IMR-90 (cell line): ENCODE measurements around the gene EMP1. TPM values are rescaled to one million over a fixed set of nuclear protein-coding genes. Genes with fewer than 3 reads are reported as not detected.

Source experiments
- ATAC-seq: fragments of 200-7000 bp; cut with Tn5 transposase; 2 replicates; pipeline ENCODE4 v1.9.1; 2020; ENCODE audit warnings: low read depth, mild to moderate bottlenecking, moderate library complexity
- BruUV-seq: library from RNA; stranded (reverse); fragments of 400-500 nt; replicated peaks from 2 replicates; lab custom pipeline; 2021; lab: Mats Ljungman, UMichigan
- CTCF ChIA-PET: fragments of 300-600 bp; formaldehyde crosslinking; extraction: SDS; loops from one replicate; lab custom pipeline; 2021; ENCODE audit warnings: antibody characterized with exemption; lab: Yijun Ruan, JAX
- POLR2A ChIA-PET: fragments of 300-600 bp; sonication (Branson Sonifier 250); formaldehyde crosslinking; loops from one replicate; lab custom pipeline; 2022; ENCODE audit warnings: antibody characterized with exemption; ENCODE audit not compliant: unreplicated experiment; lab: Charles Lee
- DNase-seq: peaks from one replicate; pipeline ENCODE4 v3.0.0; 2013
- H2AFZ ChIP-seq: replicated peaks from 2 replicates; pipeline ENCODE3; 2013; ENCODE audit warnings: low read length, mild to moderate bottlenecking; ENCODE audit not compliant: poor library complexity
- H2AK5ac ChIP-seq: 2 replicates; pipeline ENCODE4 v1.6.1; 2013; ENCODE audit warnings: low read depth, low read length, inconsistent platforms
- H2AK9ac ChIP-seq: replicated peaks from 2 replicates; pipeline ENCODE3; 2013; ENCODE audit warnings: mild to moderate bottlenecking, low read depth, low read length, moderate library complexity; ENCODE audit not compliant: poor library complexity
- H2BK120ac ChIP-seq: 2 replicates; pipeline ENCODE4 v1.6.1; 2013; ENCODE audit warnings: low read depth, low read length, inconsistent platforms
- H2BK15ac ChIP-seq: 3 replicates; pipeline ENCODE4 v1.6.1; 2013; ENCODE audit warnings: low read depth, low read length, inconsistent platforms
- H2BK20ac ChIP-seq: 2 replicates; pipeline ENCODE4 v1.6.1; 2013; ENCODE audit warnings: low read depth, mild to moderate bottlenecking, inconsistent platforms, low read length, moderate library complexity
- H2BK5ac ChIP-seq: 2 replicates; pipeline ENCODE4 v1.6.1; 2013; ENCODE audit warnings: mild to moderate bottlenecking, low read depth, low read length, inconsistent platforms; ENCODE audit not compliant: poor library complexity, severe bottlenecking
- H3K14ac ChIP-seq: replicated peaks from 2 replicates; pipeline ENCODE4 v1.6.1; 2013; ENCODE audit warnings: low read depth, low read length, inconsistent platforms
- H3K18ac ChIP-seq: 2 replicates; pipeline ENCODE4 v1.6.1; 2013; ENCODE audit warnings: low read depth, low read length, control low read depth
- H3K23ac ChIP-seq: 2 replicates; pipeline ENCODE4 v1.6.1; 2013; ENCODE audit warnings: low read depth, low read length, inconsistent platforms
- H3K27ac ChIP-seq: 2 replicates; pipeline ENCODE4 v1.5.1; 2013; ENCODE audit warnings: mild to moderate bottlenecking, control low read depth, low read length; ENCODE audit not compliant: insufficient read depth
- H3K27me3 ChIP-seq: 2 replicates; pipeline ENCODE4 v1.6.1; 2013; ENCODE audit warnings: low read length; ENCODE audit not compliant: control insufficient read depth, insufficient read depth
- H3K36me3 ChIP-seq: 2 replicates; pipeline ENCODE4 v1.6.1; 2013; ENCODE audit warnings: low read length, mixed read lengths; ENCODE audit not compliant: control insufficient read depth, insufficient read depth
- H3K4ac ChIP-seq: 2 replicates; pipeline ENCODE4 v1.6.1; 2013; ENCODE audit warnings: low read depth, low read length, inconsistent platforms
- H3K4me1 ChIP-seq: 2 replicates; pipeline ENCODE4 v1.6.1; 2013; ENCODE audit warnings: low read length, mixed read lengths; ENCODE audit not compliant: control insufficient read depth, insufficient read depth
- H3K4me2 ChIP-seq: 2 replicates; pipeline ENCODE4 v1.6.1; 2013; ENCODE audit warnings: low read depth, mild to moderate bottlenecking, control low read depth, low read length, moderate library complexity
- H3K4me3 ChIP-seq: 2 replicates; pipeline ENCODE4 v1.5.1; 2013; ENCODE audit warnings: low read depth, mild to moderate bottlenecking, control low read depth, low read length, moderate library complexity; ENCODE audit not compliant: insufficient read depth
- H3K56ac ChIP-seq: 2 replicates; pipeline ENCODE4 v1.6.1; 2013; ENCODE audit warnings: low read length, inconsistent platforms; ENCODE audit not compliant: insufficient read depth; ENCODE audit errors: extremely low read depth
- H3K79me1 ChIP-seq, 2 experiments: 2 replicates each; pipeline ENCODE4 v1.6.1; 2013; ENCODE audit warnings: low read length in 2 of 2, inconsistent platforms in 1 of 2, low read depth in 1 of 2
- H3K9ac ChIP-seq: 2 replicates; pipeline ENCODE4 v1.6.1; 2013; ENCODE audit warnings: low read depth, low read length, control low read depth
- H3K9me1 ChIP-seq: 2 replicates; pipeline ENCODE4 v1.6.1; 2013; ENCODE audit warnings: low read length, inconsistent platforms; ENCODE audit not compliant: insufficient read depth
- H3K9me3 ChIP-seq: 2 replicates; pipeline ENCODE4 v1.6.1; 2013; ENCODE audit warnings: low read length; ENCODE audit not compliant: control insufficient read depth, insufficient read depth
- H4K20me1 ChIP-seq: 2 replicates; pipeline ENCODE4 v1.6.1; 2013; ENCODE audit warnings: low read length, inconsistent platforms; ENCODE audit not compliant: insufficient read depth
- H4K5ac ChIP-seq: 2 replicates; pipeline ENCODE4 v1.6.1; 2013; ENCODE audit warnings: mild to moderate bottlenecking, low read depth, low read length, control low read depth
- H4K8ac ChIP-seq, 2 experiments: 2 replicates each; pipeline ENCODE4 v1.6.1; 2013; ENCODE audit warnings: low read depth in 2 of 2, low read length in 2 of 2, control low read depth in 1 of 2, inconsistent platforms in 1 of 2
- H4K91ac ChIP-seq: 2 replicates; pipeline ENCODE4 v1.6.1; 2013; ENCODE audit warnings: low read depth, low read length, inconsistent platforms; ENCODE audit not compliant: insufficient read depth
- BHLHE40 ChIP-seq: fragments of 150-350 bp; IDR thresholded peaks from 2 replicates; pipeline ENCODE4 v1.6.1; 2016; ENCODE audit warnings: mild to moderate bottlenecking, low read depth, low read length
- MAZ ChIP-seq: IDR thresholded peaks from 2 replicates; pipeline ENCODE4 v1.6.1; 2012; ENCODE audit warnings: low read depth, mild to moderate bottlenecking, low read length, improper control_type of control experiment, moderate library complexity, borderline replicate concordance
- POLR2A ChIP-seq: IDR thresholded peaks from 2 replicates; pipeline ENCODE4 v1.6.1; 2012; ENCODE audit warnings: mild to moderate bottlenecking, low read depth, low read length
- RFX5 ChIP-seq: IDR thresholded peaks from 2 replicates; pipeline ENCODE4 v1.8.0; 2012; ENCODE audit warnings: low read depth, mild to moderate bottlenecking, low read length, moderate library complexity
- WGBS, 2 experiments: methylation state at CpG; one replicate each; pipeline versions ENCODE4 v1.1.5 to v1.1.7; 2013; ENCODE audit warnings: missing lambda C conversion rate in 2 of 2; ENCODE audit not compliant: insufficient read length in 1 of 2; ENCODE audit errors: extremely low coverage in 2 of 2; 5-methylcytosine and 5-hydroxymethylcytosine counted together
- dilution Hi-C: fragments of 300-500 bp; cut with HindIII; formaldehyde crosslinking; loops from one replicate; pipeline ENCODE4 v1.14.3; 2018; ENCODE audit warnings: low sequenced_read_pairs; ENCODE audit not compliant: unreplicated experiment
- in situ Hi-C: fragments of 300-500 bp; cut with MboI; formaldehyde crosslinking; loops from 3 replicates; pipeline ENCODE4 v1.14.3; 2019; ENCODE audit warnings: low sequenced_read_pairs, inconsistent platforms, mixed read lengths
- intact Hi-C: fragments of 100-400 bp; cut with micrococcal nuclease; formaldehyde crosslinking; loops from 2 replicates; pipeline ENCODE4 v1.10.0; 2022
- polyA plus RNA-seq, 3 experiments: library from polyadenylated mRNA; depleted of rRNA; stranded (reverse); fragments of >200 nt; gene quantifications; 2 replicates each; pipeline ENCODE4 v1.2.3, GENCODE V29; 2012; ENCODE audit warnings: low replicate concordance in 1 of 3
- total RNA-seq: library from RNA; depleted of rRNA; stranded (reverse); fragments of >200 nt; gene quantifications from 2 replicates; pipeline ENCODE4 v1.2.3, GENCODE V29; 2012
- TF ChIP-seq, protein P1 (sequence below): fragments of 150-350 bp; IDR thresholded peaks from 2 replicates; pipeline ENCODE4 v1.6.1; 2017; ENCODE audit warnings: mild to moderate bottlenecking, antibody characterized with exemption, low read length, low read depth

Gene EMP1
- total and polyA plus RNA-seq, 2 of the 4 experiments (the other 2 are of a cell fraction), result 137 to 201 TPM

- TF ChIP-seq, protein P1, sequence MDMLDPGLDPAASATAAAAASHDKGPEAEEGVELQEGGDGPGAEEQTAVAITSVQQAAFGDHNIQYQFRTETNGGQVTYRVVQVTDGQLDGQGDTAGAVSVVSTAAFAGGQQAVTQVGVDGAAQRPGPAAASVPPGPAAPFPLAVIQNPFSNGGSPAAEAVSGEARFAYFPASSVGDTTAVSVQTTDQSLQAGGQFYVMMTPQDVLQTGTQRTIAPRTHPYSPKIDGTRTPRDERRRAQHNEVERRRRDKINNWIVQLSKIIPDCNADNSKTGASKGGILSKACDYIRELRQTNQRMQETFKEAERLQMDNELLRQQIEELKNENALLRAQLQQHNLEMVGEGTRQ, result no peak
- no peak for TF ChIP-seq POLR2A
- no peak for TF ChIP-seq RFX5
- TF ChIP-seq MAZ, result no peak
- no peak for TF ChIP-seq BHLHE40
Measured at GRCh38 chr12:13183620-13184019, 12.9 kb upstream of the EMP1 start (continued).

- WGBS, 2 experiments, result 100% methylated on average over 2 of the region's 4 CpGs; no CpG with 5 or more reads in 1 of the 2 experiments
- in situ Hi-C loops, result no loop called here
- H3K4me3 ChIP-seq, result no peak overlapping the region
Measured at GRCh38 chr12:13186302-13186701, 10.2 kb upstream of the EMP1 start.

More at GRCh38 chr12:13186302-13186701, 10.2 kb upstream of the EMP1 start:
- no peak for DNase-seq
- H2AK5ac ChIP-seq, result peak overlapping the region; percentile 81
- H4K8ac ChIP-seq, result 0 out of 4 replicates have a peak overlapping the region, but pooled peaks of 1 of the 2 experiments have one; percentile 20
- no peak overlapping the region for H3K56ac ChIP-seq
- 0 out of 2 replicates have a peak overlapping the region, but pooled peaks have one; percentile 26 for H3K23ac ChIP-seq
- H2BK15ac ChIP-seq, result peak overlapping the region; percentile 86; the same call in 2 of the 3 replicates
- no peaks in the 10 kb centered on the region for H4K20me1 ChIP-seq
- H4K91ac ChIP-seq, result peak overlapping the region; percentile 24; the same call in 1 of the 2 replicates
- H2BK5ac ChIP-seq, result peak overlapping the region; percentile 21
- H3K9me3 ChIP-seq, result no peaks in the 10 kb centered on the region
- intact Hi-C loops, result no loop called here
- H2AK9ac ChIP-seq, result peak overlapping the region; percentile 53
- no peaks in the 10 kb centered on the region for H3K27me3 ChIP-seq
- BruUV-seq, result no TSS peak
- no peak overlapping the region for H3K9ac ChIP-seq
- dilution Hi-C loops, result no loop called here
- CTCF ChIA-PET, result interaction anchor here (0.6 kb wide), 1 partner anchor 178 kb away, joined by 5 read pairs; no protein-coding TSS in a partner anchor
- H4K5ac ChIP-seq, result no peak overlapping the region; the same call in 1 of the 2 replicates
- H2BK20ac ChIP-seq, result peak overlapping the region; percentile 90
- H3K4me2 ChIP-seq, result no peak overlapping the region
- POLR2A ChIA-PET, result no interaction called here
- H2AFZ ChIP-seq, result no peak overlapping the region
- peak overlapping the region; percentile 54; the same call in 1 of the 2 replicates for H3K18ac ChIP-seq
- H3K14ac ChIP-seq, result peak overlapping the region; percentile 78
- peaks cover 22% of the 10 kb centered on the region for H3K9me1 ChIP-seq
- ATAC-seq, result no peak
- TF ChIP-seq MAZ, result no peak
- TF ChIP-seq, protein P1, result no peak
- 0 out of 4 replicates have a peak, but pooled peaks cover 0 to 4% of the 10 kb centered on the region in 2 experiments for H3K79me1 ChIP-seq
- H3K4me1 ChIP-seq, result peaks cover 13% of the 10 kb centered on the region
- H2BK120ac ChIP-seq, result peak overlapping the region; percentile 90
- no peaks in the 10 kb centered on the region for H3K36me3 ChIP-seq
- H3K4ac ChIP-seq, result peak overlapping the region; percentile 87
- H3K27ac ChIP-seq, result no peak overlapping the region
